Activated CD4-positive, CD25-positive, alpha-beta regulatory T cell (primary cell): ENCODE data around the gene GCSAM.

Experiments
- DNase-seq, 4 experiments: peaks; one replicate each; lab custom pipeline; 2025; lab: John Stamatoyannopoulos, UW

The GCSAM gene

DNA sequence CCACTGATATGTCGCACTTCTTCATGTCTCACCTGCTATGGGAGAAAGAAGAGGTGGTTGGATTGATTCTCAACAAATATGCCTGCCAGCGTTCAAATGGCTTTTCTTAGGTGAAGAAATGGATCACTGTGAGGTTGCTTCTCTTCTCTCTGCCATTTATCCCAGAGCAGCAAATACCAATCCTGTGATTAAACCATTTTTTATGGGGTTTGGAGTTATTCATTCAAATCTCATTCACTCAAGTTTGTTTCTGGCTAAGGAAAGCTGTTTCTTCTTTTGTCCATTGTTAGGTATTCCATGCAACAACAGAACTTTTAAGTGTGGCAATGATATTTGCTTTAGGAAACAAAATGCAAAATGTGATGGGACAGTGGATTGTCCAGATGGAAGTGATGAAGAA is 59.0 kb downstream of the GCSAM start:
- no peak for DNase-seq

DNA sequence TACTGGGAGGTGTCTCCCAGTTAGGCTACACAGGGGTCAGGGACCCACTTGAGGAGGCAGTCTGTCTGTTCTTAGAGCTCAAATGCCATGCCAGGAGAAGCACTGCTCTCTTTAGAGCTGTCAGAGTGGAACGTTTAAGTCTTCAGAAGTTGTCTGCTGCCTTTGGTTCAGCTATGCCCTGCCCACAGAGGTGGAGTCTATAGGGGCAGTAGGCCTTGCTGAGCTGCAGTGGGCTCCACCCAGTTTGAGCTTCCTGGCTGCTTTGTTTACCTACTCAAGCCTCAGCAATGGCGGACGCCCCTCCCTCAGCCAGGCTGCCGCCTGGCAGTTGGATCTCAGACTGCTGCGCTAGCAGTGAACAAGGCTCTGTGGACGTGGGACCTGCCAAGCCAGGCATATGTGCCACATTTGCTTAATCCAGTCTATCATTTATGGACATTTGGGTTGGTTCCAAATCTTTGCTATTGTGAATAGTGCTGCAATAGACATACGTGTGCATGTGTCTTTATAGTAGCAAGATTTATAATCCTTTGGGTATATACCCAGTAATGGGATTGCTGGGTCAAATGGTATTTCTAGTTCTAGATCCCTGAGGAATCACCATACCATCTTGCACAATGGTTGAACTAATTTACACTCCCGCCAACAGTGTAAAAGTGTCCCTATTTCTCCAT is 60.5 kb downstream of the GCSAM start:
- DNase-seq = peak in 2 of 4 experiments; percentile 43 to 57
